GM12878 (cell line): ENCODE results near the gene CACNA1D. TPM values are rescaled to one million over a fixed set of nuclear protein-coding genes. Genes with fewer than 3 reads are reported as not detected.

ENCODE experiments used
- ATAC-seq: fragments of 200-7000 bp; cut with Tn5 transposase; 3 replicates; pipeline ENCODE4 v1.9.1; 2020; ENCODE audit warnings: mild to moderate bottlenecking, moderate library complexity
- BruUV-seq: library from RNA; stranded (reverse); fragments of 400-500 nt; replicated peaks from 2 replicates; lab custom pipeline; 2021; lab: Mats Ljungman, UMichigan
- CTCF ChIA-PET: fragments of 300-600 bp; sonication (Branson Sonifier 250); formaldehyde crosslinking; extraction: SDS; loops from one replicate; lab custom pipeline; 2021; ENCODE audit warnings: inconsistent platforms; lab: Yijun Ruan, JAX
- POLR2A ChIA-PET: fragments of 350-600 bp; formaldehyde crosslinking; extraction: SDS; loops from one replicate; lab custom pipeline; 2021; ENCODE audit warnings: inconsistent platforms; lab: Charles Lee
- RAD21 ChIA-PET: fragments of 300-600 bp; sonication (Branson Sonifier 250); formaldehyde crosslinking; loops from one replicate; lab custom pipeline; 2023; ENCODE audit warnings: antibody characterized with exemption; ENCODE audit not compliant: unreplicated experiment; lab: Charles Lee
- SMC1A ChIA-PET: fragments of 300-600 bp; sonication (Branson Sonifier 250); formaldehyde crosslinking; loops from one replicate; lab custom pipeline; 2023; ENCODE audit not compliant: unreplicated experiment, uncharacterized antibody; lab: Charles Lee
- DNase-seq: peaks from one replicate; pipeline ENCODE4 v3.0.0-alpha.2; 2011; ENCODE audit warnings: low read depth, low spot score
- FAIRE-seq: peaks from 3 replicates; lab custom pipeline; 2011; peaks lifted over from hg19 to GRCh38; lab: Jason Lieb, UNC
- H2AFZ ChIP-seq: 2 replicates; pipeline ENCODE4 v1.6.0; 2011; ENCODE audit warnings: low read depth, low read length, control low read depth; ENCODE audit not compliant: control insufficient read depth
- H3K27ac ChIP-seq: 2 replicates; pipeline ENCODE4 v1.5.1; 2011; ENCODE audit warnings: control low read depth; ENCODE audit not compliant: control insufficient read depth, insufficient read depth
- H3K27me3 ChIP-seq, 2 experiments: replicated peaks in 1 of 2; 2 replicates each; pipeline versions ENCODE4 v1.6.0 to v1.6.1; 2011; ENCODE audit warnings: low read length in 1 of 2; ENCODE audit not compliant: control insufficient read depth in 2 of 2, insufficient read depth in 2 of 2
- H3K36me3 ChIP-seq, 2 experiments: 2 replicates each; pipeline ENCODE4 v1.5.1; 2011; ENCODE audit warnings: low read length in 1 of 2; ENCODE audit not compliant: control insufficient read depth in 2 of 2, insufficient read depth in 2 of 2
- H3K4me1 ChIP-seq: 2 replicates; pipeline ENCODE4 v1.6.1; 2011; ENCODE audit warnings: mild to moderate bottlenecking, low read length, moderate library complexity, mixed read lengths; ENCODE audit not compliant: control insufficient read depth, insufficient read depth
- H3K4me2 ChIP-seq: 2 replicates; pipeline ENCODE4 v1.6.0; 2011; ENCODE audit warnings: control low read depth; ENCODE audit not compliant: control insufficient read depth, insufficient read depth
- H3K4me3 ChIP-seq: fragments of 200-600 bp; sonication (generic); 2 replicates; pipeline ENCODE4 v1.5.1; 2016
- H3K79me2 ChIP-seq: 2 replicates; pipeline ENCODE4 v1.6.0; 2011; ENCODE audit warnings: low read length; ENCODE audit not compliant: control insufficient read depth, insufficient read depth
- H3K9ac ChIP-seq: 2 replicates; pipeline ENCODE4 v1.8.0; 2011; ENCODE audit warnings: low read length, control low read depth, mixed read lengths; ENCODE audit not compliant: control insufficient read depth, insufficient read depth
- H3K9me3 ChIP-seq: replicated peaks from 3 replicates; pipeline ENCODE4 v1.5.1; 2011; ENCODE audit warnings: mild to moderate bottlenecking, low read length; ENCODE audit not compliant: control insufficient read depth, insufficient read depth
- H4K20me1 ChIP-seq: 2 replicates; pipeline ENCODE4 v1.6.0; 2011; ENCODE audit not compliant: control insufficient read depth, insufficient read depth
- EP300 ChIP-seq, 2 experiments: fragments of 150-350 bp in 1 of 2; IDR thresholded peaks; 2 replicates each; pipeline ENCODE4 v1.6.1; 2011 to 2012; ENCODE audit warnings: low read depth in 2 of 2, low read length in 2 of 2, borderline replicate concordance in 1 of 2, improper control_type of control experiment in 1 of 2, inconsistent platforms in 1 of 2; ENCODE audit not compliant: control insufficient read depth in 1 of 2
- MEF2A ChIP-seq: IDR thresholded peaks from 2 replicates; pipeline ENCODE4 v1.6.1; 2011; ENCODE audit warnings: low read depth, mild to moderate bottlenecking, low read length, moderate library complexity; ENCODE audit not compliant: insufficient read depth
- WRNIP1 ChIP-seq: IDR thresholded peaks from 2 replicates; pipeline ENCODE4 v1.6.1; 2011; ENCODE audit warnings: low read depth, low read length, improper control_type of control experiment, borderline replicate concordance
- ZNF207 ChIP-seq: fragments of 450-650 bp; IDR thresholded peaks from 2 replicates; pipeline ENCODE4 v1.6.1; 2014; ENCODE audit warnings: antibody characterized with exemption, mild to moderate bottlenecking, borderline replicate concordance
- WGBS: methylation state at CpG from one replicate; pipeline ENCODE4 v1.1.6; 2016; ENCODE audit warnings: low lambda C conversion rate; ENCODE audit not compliant: insufficient replicate concordance, insufficient coverage; ENCODE audit errors: missing lambda C conversion rate; 5-methylcytosine and 5-hydroxymethylcytosine counted together
- in situ Hi-C: fragments of 300-500 bp; cut with MboI; formaldehyde crosslinking; loops from 9 replicates; pipeline ENCODE4 v1.14.3; 2018; ENCODE audit warnings: mixed read lengths
- intact Hi-C: fragments of 100-400 bp; cut with micrococcal nuclease; formaldehyde crosslinking; loops from one replicate; pipeline ENCODE4 v1.14.2; 2022; ENCODE audit not compliant: unreplicated experiment
- polyA plus RNA-seq, 11 experiments: library from polyadenylated mRNA; depleted of rRNA in 4 of 11; unstranded in 6 of 11; stranded (reverse) in 5 of 11; fragments of >200 nt; fragmentation: Nextera tagmentation in 4 of 11; fragmentation: Illumina TruSeq in 1 of 11; extraction: Ambion mirVana in 4 of 11; extraction: Trizol in 1 of 11; gene quantifications; 1 replicate in 1 of 11; 2 replicates in 10 of 11; pipeline versions ENCODE4 v1.2.1 to v1.2.3, GENCODE V29; 2011 to 2016; ENCODE audit warnings: inconsistent platforms in 2 of 11, missing spikeins in 2 of 11, low read depth in 1 of 11
- total RNA-seq, 4 experiments: library from RNA; depleted of rRNA in 3 of 4; stranded (reverse); fragments of >200 nt in 3 of 4; fragmentation: Illumina TruSeq in 1 of 4; extraction: Trizol in 1 of 4; gene quantifications; 2 replicates each; pipeline versions ENCODE4 v1.2.1 to v1.2.3, GENCODE V29; 2013 to 2021
- TF ChIP-seq, protein P1 (sequence below): IDR thresholded peaks from 2 replicates; pipeline ENCODE4 v1.6.1; 2012; ENCODE audit warnings: low read depth, low read length, improper control_type of control experiment

The CACNA1D gene
- total and polyA plus RNA-seq, 10 of the 15 experiments (the other 5 are each of a cell fraction or from before 2014, with no cell fraction given): 0.21 to 24.4 (median 1.6) TPM

DNA sequence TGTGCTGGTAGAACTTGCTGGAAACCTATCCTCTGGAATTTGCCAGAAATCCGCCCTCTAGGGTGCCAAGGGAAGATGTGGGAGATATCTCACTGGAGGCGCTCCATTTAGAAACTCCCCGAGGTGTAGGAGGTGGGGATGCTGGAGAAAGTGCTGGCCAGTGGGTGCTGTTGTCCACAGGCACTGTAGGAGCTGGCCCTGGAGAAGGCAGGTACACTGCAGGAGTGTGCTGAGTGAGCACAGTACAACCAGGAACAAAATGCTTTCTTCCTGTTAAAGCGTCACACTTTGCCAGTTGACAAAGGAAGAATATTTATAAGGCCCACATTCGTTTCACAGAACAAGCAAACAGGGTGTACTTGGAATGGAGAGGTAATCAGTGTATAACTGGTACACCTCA, 119.9 kb downstream of the CACNA1D start:
- H3K4me1 ChIP-seq: no peaks in the 10 kb centered on the region
- H3K79me2 ChIP-seq: no peaks in the 10 kb centered on the region
- ATAC-seq (no peak), FAIRE-seq (no peak), DNase-seq (no peak)
- no peak overlapping the region for H2AFZ ChIP-seq
- intact Hi-C loops: no loop called here
- TF ChIP-seq, protein P1, sequence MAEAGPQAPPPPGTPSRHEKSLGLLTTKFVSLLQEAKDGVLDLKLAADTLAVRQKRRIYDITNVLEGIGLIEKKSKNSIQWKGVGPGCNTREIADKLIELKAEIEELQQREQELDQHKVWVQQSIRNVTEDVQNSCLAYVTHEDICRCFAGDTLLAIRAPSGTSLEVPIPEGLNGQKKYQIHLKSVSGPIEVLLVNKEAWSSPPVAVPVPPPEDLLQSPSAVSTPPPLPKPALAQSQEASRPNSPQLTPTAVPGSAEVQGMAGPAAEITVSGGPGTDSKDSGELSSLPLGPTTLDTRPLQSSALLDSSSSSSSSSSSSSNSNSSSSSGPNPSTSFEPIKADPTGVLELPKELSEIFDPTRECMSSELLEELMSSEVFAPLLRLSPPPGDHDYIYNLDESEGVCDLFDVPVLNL: no peak
- TF ChIP-seq EP300 (IDR thresholded peaks at IDR 0.05; ENCODE audit: borderline replicate concordance in 1 of 2, control insufficient read depth in 1 of 2, low read depth in 2 of 2, low read length in 2 of 2): no peak
- TF ChIP-seq MEF2A: no peak
- TF ChIP-seq WRNIP1: no peak
- TF ChIP-seq ZNF207: no peak
- H3K36me3 ChIP-seq: no peaks in the 10 kb centered on the region
- ChIA-PET SMC1A (interaction anchor here (1.3 to 1.8 kb wide), 2 partner anchors 8 to 10 kb away, joined by 6 read pairs; no protein-coding TSS in a partner anchor), RAD21 (no interaction called here), CTCF (interaction anchor here (1.0 kb wide), 1 partner anchor 96 kb away, joined by 3 read pairs; no protein-coding TSS in a partner anchor), POLR2A (no interaction called here)
- in situ Hi-C loops: no loop called here
- H3K4me2 ChIP-seq: no peak overlapping the region
- no peak overlapping the region for H3K4me3 ChIP-seq
- WGBS: 45% methylated on average over 5 of the region's 5 CpGs
- no TSS peak for BruUV-seq
- no peaks in the 10 kb centered on the region; a peak in 1 of 4 replicates for H3K27me3 ChIP-seq
- H3K9ac ChIP-seq: no peak overlapping the region
- no peak overlapping the region for H3K27ac ChIP-seq
- H3K9me3 ChIP-seq: no peaks in the 10 kb centered on the region; the same call in 2 of the 3 replicates
- H4K20me1 ChIP-seq: no peaks in the 10 kb centered on the region
